ENCODE data around the gene ADGRG6.
"Not testable (repeated sequence)": the region's sequence is repeated elsewhere in the genome, so short reads cannot be mapped to it uniquely, and the experiment has no call there.

- TF ChIP-seq POLR2A (IDR thresholded peaks at IDR 0.05; ENCODE audit: low read length); GATA1 (IDR thresholded peaks at IDR 0.05; ENCODE audit: low read depth, low read length): not testable (repeated sequence)
These were observed 18.7 kb upstream of the ADGRG6 start for GRCh38 chr6:142283138-142283537.
